ENCODE data around the gene FGG. TPM values are rescaled to one million over a fixed set of nuclear protein-coding genes. Genes with fewer than 3 reads are reported as not detected.

The FGG gene
- total and polyA plus RNA-seq, 2 of the 13 experiments (the other 11 are each of a cell fraction or from before 2014, with no cell fraction given) = 1,037 to 2,423 TPM

GRCh38 chr4:154584259-154584658 lies 28.2 kb downstream of the FGG start (continued):
- TF ChIP-seq ZNF367 (CRISPR knock-in tag; IDR thresholded peaks at IDR 0.05; ENCODE audit: borderline replicate concordance) (0 out of 2 replicates have a peak, but pooled peaks have one; percentile 55), ZC3H13 (CRISPR knock-in tag; IDR thresholded peaks at IDR 0.05) (peak; percentile 92), SALL1 (CRISPR knock-in tag; IDR thresholded peaks at IDR 0.05) (peak; percentile 75), ZNF329 (CRISPR knock-in tag; IDR thresholded peaks at IDR 0.05; ENCODE audit: low read depth) (no peak), NFE2L1 (CRISPR knock-in tag; IDR thresholded peaks at IDR 0.05; ENCODE audit: borderline replicate concordance) (no peak), REPIN1 (CRISPR knock-in tag; IDR thresholded peaks at IDR 0.05; ENCODE audit: borderline replicate concordance, low read depth) (peak; percentile 81), ZNF598 (CRISPR knock-in tag; IDR thresholded peaks at IDR 0.05; ENCODE audit: borderline replicate concordance) (no peak), POLR2A (IDR thresholded peaks at IDR 0.05; ENCODE audit: insufficient read depth in 1 of 2, low read depth in 2 of 2, low read length in 2 of 2) (peak; percentile 37 to 72; a peak in 2 of 4 replicates), ZNF605 (CRISPR knock-in tag; IDR thresholded peaks at IDR 0.05) (peak; percentile 47), TSC22D2 (CRISPR knock-in tag; IDR thresholded peaks at IDR 0.05; ENCODE audit: borderline replicate concordance) (peak; percentile 73; the same call in 1 of the 2 replicates), ZNF781 (CRISPR knock-in tag; IDR thresholded peaks at IDR 0.05; ENCODE audit: borderline replicate concordance, not compliant biosample characterization) (peak; percentile 30), ZNF775 (CRISPR knock-in tag; IDR thresholded peaks at IDR 0.05; ENCODE audit: borderline replicate concordance) (0 out of 2 replicates have a peak, but pooled peaks have one; percentile 22), NCOA5 (CRISPR knock-in tag; IDR thresholded peaks at IDR 0.05) (peak; percentile 35; the same call in 1 of the 2 replicates), ZNF362 (CRISPR knock-in tag; IDR thresholded peaks at IDR 0.05; ENCODE audit: borderline replicate concordance) (peak; percentile 17; the same call in 1 of the 2 replicates), ARNTL (CRISPR knock-in tag; IDR thresholded peaks at IDR 0.05) (peak; percentile 45; the same call in 1 of the 2 replicates), SMARCE1 (IDR thresholded peaks at IDR 0.05; ENCODE audit: borderline replicate concordance) (no peak), CHCHD3 (CRISPR knock-in tag; IDR thresholded peaks at IDR 0.05) (no peak), ZNF644 (CRISPR knock-in tag; IDR thresholded peaks at IDR 0.05; ENCODE audit: low read depth) (no peak), ZNF780A (CRISPR knock-in tag; IDR thresholded peaks at IDR 0.05) (0 out of 2 replicates have a peak, but pooled peaks have one; percentile 19), SNAPC2 (CRISPR knock-in tag; IDR thresholded peaks at IDR 0.05) (0 out of 2 replicates have a peak, but pooled peaks have one; percentile 38)
- TF ChIP-seq, protein P1, sequence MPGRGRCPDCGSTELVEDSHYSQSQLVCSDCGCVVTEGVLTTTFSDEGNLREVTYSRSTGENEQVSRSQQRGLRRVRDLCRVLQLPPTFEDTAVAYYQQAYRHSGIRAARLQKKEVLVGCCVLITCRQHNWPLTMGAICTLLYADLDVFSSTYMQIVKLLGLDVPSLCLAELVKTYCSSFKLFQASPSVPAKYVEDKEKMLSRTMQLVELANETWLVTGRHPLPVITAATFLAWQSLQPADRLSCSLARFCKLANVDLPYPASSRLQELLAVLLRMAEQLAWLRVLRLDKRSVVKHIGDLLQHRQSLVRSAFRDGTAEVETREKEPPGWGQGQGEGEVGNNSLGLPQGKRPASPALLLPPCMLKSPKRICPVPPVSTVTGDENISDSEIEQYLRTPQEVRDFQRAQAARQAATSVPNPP (CRISPR knock-in tag; IDR thresholded peaks at IDR 0.05) = peak; percentile 45; the same call in 1 of the 2 replicates
- TF ChIP-seq, protein P2, sequence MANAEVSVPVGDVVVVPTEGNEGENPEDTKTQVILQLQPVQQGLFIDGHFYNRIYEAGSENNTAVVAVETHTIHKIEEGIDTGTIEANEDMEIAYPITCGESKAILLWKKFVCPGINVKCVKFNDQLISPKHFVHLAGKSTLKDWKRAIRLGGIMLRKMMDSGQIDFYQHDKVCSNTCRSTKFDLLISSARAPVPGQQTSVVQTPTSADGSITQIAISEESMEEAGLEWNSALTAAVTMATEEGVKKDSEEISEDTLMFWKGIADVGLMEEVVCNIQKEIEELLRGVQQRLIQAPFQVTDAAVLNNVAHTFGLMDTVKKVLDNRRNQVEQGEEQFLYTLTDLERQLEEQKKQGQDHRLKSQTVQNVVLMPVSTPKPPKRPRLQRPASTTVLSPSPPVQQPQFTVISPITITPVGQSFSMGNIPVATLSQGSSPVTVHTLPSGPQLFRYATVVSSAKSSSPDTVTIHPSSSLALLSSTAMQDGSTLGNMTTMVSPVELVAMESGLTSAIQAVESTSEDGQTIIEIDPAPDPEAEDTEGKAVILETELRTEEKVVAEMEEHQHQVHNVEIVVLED (CRISPR knock-in tag; IDR thresholded peaks at IDR 0.05; ENCODE audit: borderline replicate concordance) = 0 out of 2 replicates have a peak, but pooled peaks have one; percentile 15

Measured in HepG2 (cell line).